ENCODE measurements around the gene CFAP107.

Gene CFAP107

GRCh38 chr1:12745992-12746323 is at the start of gene CFAP107:
TSS of gene CFAP107 (plus strand) at chr1:12746200. CDS start at chr1:12746431, 231 bp downstream.
- TF ChIP-seq CTCF (IDR thresholded peaks at IDR 0.05; ENCODE audit: low read depth, low read length, missing control alignments) = no peak
- H3K27ac ChIP-seq = no peak within 1 kb of the TSS
- in situ Hi-C loops (cut with HindIII; ENCODE audit: low pct_ligation_motif_present, low sequenced_read_pairs) = no loop called here
- H3K27me3 ChIP-seq (replicated peaks) = no peaks in the 10 kb centered on the region
- DNase-seq = no peak
- no peaks in the 10 kb centered on the region for H3K36me3 ChIP-seq (replicated peaks)
- H3K4me3 ChIP-seq (ENCODE audit: low read depth, low read length) = no peak within 1 kb of the TSS

- Histone ChIP-seq H3K27me3 (replicated peaks) (no peaks in the 10 kb centered on the region), H3K4me3 (ENCODE audit: low read depth, low read length) (no peak overlapping the region), H3K36me3 (replicated peaks) (no peaks in the 10 kb centered on the region), H3K27ac (no peak overlapping the region)
- in situ Hi-C loops (cut with HindIII; ENCODE audit: low pct_ligation_motif_present, low sequenced_read_pairs) = no loop called here
- no peak for DNase-seq
- TF ChIP-seq CTCF (IDR thresholded peaks at IDR 0.05; ENCODE audit: low read depth, low read length, missing control alignments) = no peak
Observed at GRCh38 chr1:12696658-12697057, 49.3 kb upstream of the CFAP107 start.

GRCh38 chr1:12697397-12697796 is 48.6 kb upstream of the CFAP107 start:
- in situ Hi-C loops (cut with HindIII; ENCODE audit: low pct_ligation_motif_present, low sequenced_read_pairs) = no loop called here
- TF ChIP-seq CTCF (IDR thresholded peaks at IDR 0.05; ENCODE audit: low read depth, low read length, missing control alignments) = no peak
- no peaks in the 10 kb centered on the region for H3K36me3 ChIP-seq (replicated peaks)
- H3K4me3 ChIP-seq (ENCODE audit: low read depth, low read length) = no peak overlapping the region
- H3K27me3 ChIP-seq (replicated peaks) = no peaks in the 10 kb centered on the region
- no peak overlapping the region for H3K27ac ChIP-seq
- no peak for DNase-seq

GRCh38 chr1:12703821-12704451 is 42.1 kb upstream of the CFAP107 start:
- Histone ChIP-seq H3K36me3 (replicated peaks) (no peaks in the 10 kb centered on the region), H3K4me3 (ENCODE audit: low read depth, low read length) (no peak overlapping the region), H3K27ac (no peak overlapping the region), H3K27me3 (replicated peaks) (no peaks in the 10 kb centered on the region)
- in situ Hi-C loops (cut with HindIII; ENCODE audit: low pct_ligation_motif_present, low sequenced_read_pairs) = no loop called here
- no peak for DNase-seq
- no peak for TF ChIP-seq CTCF (IDR thresholded peaks at IDR 0.05; ENCODE audit: low read depth, low read length, missing control alignments)

- in situ Hi-C loops (cut with HindIII; ENCODE audit: low pct_ligation_motif_present, low sequenced_read_pairs) = no loop called here
- no peak for DNase-seq
- TF ChIP-seq CTCF (IDR thresholded peaks at IDR 0.05; ENCODE audit: low read depth, low read length, missing control alignments) = no peak
- no peak overlapping the region for H3K4me3 ChIP-seq (ENCODE audit: low read depth, low read length)
- no peaks in the 10 kb centered on the region for H3K27me3 ChIP-seq (replicated peaks)
- H3K36me3 ChIP-seq (replicated peaks) = no peaks in the 10 kb centered on the region
- H3K27ac ChIP-seq = no peak overlapping the region
Observed at GRCh38 chr1:12706061-12706460, 39.9 kb upstream of the CFAP107 start.

Data from brain microvascular endothelial cell (primary cell).